Measurements from ENCODE around the gene NFATC2.

The NFATC2 gene

GRCh38 chr20:51384875-51385274 lies 157.6 kb downstream of the NFATC2 start:
- Histone ChIP-seq H3K4me1 (ENCODE audit: insufficient read depth, low read length) (peaks cover 31% of the 10 kb centered on the region), H3K36me3 (ENCODE audit: insufficient read depth, low read length) (no peaks in the 10 kb centered on the region), H3K9me3 (ENCODE audit: control insufficient read depth, insufficient read depth, low read length) (no peaks in the 10 kb centered on the region), H3K9ac (ENCODE audit: low read depth, low read length) (no peak overlapping the region)

GRCh38 chr20:51383891-51384510 lies 158.5 kb downstream of the NFATC2 start:
- no peaks in the 10 kb centered on the region for H3K9me3 ChIP-seq (ENCODE audit: control insufficient read depth, insufficient read depth, low read length)
- H3K9ac ChIP-seq (ENCODE audit: low read depth, low read length), result no peak overlapping the region
- H3K4me1 ChIP-seq (ENCODE audit: insufficient read depth, low read length), result peaks cover 22% of the 10 kb centered on the region
- H3K36me3 ChIP-seq (ENCODE audit: insufficient read depth, low read length), result no peaks in the 10 kb centered on the region

- no peaks in the 10 kb centered on the region for H3K36me3 ChIP-seq (ENCODE audit: insufficient read depth, low read length)
- no peaks in the 10 kb centered on the region for H3K9me3 ChIP-seq (ENCODE audit: control insufficient read depth, insufficient read depth, low read length)
- peaks cover 20% of the 10 kb centered on the region for H3K4me1 ChIP-seq (ENCODE audit: insufficient read depth, low read length)
- no peak overlapping the region for H3K9ac ChIP-seq (ENCODE audit: low read depth, low read length)
Observed at GRCh38 chr20:51382986-51383821, 159.3 kb downstream of the NFATC2 start.

DNA sequence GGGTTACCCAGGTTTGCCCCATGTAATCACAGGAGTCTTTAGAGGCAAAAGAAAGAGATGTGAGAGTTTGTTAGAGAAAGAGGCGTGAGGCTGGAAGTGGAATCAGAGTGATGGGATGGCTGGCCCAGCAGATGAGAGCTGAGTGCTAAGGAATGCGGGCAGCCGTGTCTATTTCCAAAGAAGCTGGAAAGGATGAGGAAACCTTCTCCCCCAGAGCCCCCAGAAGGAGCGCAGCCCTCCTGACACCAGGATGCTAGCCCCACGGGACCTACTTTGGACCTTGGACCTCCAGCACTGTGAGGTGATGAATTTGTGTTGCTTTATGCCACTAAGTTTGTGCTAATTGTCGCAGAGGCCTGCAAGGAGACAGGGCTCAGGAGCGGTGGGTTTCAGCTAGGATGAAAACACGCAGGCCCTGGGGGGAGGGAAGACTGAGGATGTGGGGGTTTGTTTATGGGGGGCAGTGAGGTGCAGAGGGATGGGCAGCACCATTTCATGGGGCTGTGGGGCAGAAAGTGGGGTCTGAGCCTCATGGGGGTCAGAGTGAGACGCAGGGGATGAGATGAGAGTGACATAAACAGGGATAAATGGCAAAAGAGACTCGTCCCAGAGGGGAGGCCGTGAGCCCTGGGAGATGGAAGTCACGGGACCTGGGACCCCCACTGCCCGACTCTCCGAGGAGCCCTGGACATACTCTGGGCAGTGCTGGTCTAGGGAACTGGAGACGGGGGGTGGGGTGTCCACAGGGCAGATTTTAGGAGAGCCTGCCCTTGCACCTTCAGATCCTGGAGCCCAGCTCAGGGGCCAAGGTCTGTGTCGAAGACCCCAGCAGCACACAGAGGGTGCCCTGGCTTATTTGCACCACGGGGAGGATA lies 160.2 kb downstream of the NFATC2 start:
- H3K36me3 ChIP-seq (ENCODE audit: insufficient read depth, low read length), result no peaks in the 10 kb centered on the region
- H3K4me1 ChIP-seq (ENCODE audit: insufficient read depth, low read length), result peaks cover 11% of the 10 kb centered on the region
- no peaks in the 10 kb centered on the region for H3K9me3 ChIP-seq (ENCODE audit: control insufficient read depth, insufficient read depth, low read length)
- H3K9ac ChIP-seq (ENCODE audit: low read depth, low read length), result no peak overlapping the region

- Histone ChIP-seq H3K4me1 (ENCODE audit: insufficient read depth, low read length) (peaks cover 3% of the 10 kb centered on the region; the same call in 1 of the 2 replicates), H3K9ac (ENCODE audit: low read depth, low read length) (no peak overlapping the region), H3K36me3 (ENCODE audit: insufficient read depth, low read length) (no peaks in the 10 kb centered on the region), H3K9me3 (ENCODE audit: control insufficient read depth, insufficient read depth, low read length) (no peaks in the 10 kb centered on the region)
Observed at GRCh38 chr20:51381557-51381956, 161.0 kb downstream of the NFATC2 start.

GRCh38 chr20:51380401-51381385 lies 161.8 kb downstream of the NFATC2 start:
- Histone ChIP-seq H3K9ac (ENCODE audit: low read depth, low read length) (no peak overlapping the region), H3K36me3 (ENCODE audit: insufficient read depth, low read length) (no peaks in the 10 kb centered on the region), H3K4me1 (ENCODE audit: insufficient read depth, low read length) (no peaks in the 10 kb centered on the region), H3K9me3 (ENCODE audit: control insufficient read depth, insufficient read depth, low read length) (no peaks in the 10 kb centered on the region)

DNA sequence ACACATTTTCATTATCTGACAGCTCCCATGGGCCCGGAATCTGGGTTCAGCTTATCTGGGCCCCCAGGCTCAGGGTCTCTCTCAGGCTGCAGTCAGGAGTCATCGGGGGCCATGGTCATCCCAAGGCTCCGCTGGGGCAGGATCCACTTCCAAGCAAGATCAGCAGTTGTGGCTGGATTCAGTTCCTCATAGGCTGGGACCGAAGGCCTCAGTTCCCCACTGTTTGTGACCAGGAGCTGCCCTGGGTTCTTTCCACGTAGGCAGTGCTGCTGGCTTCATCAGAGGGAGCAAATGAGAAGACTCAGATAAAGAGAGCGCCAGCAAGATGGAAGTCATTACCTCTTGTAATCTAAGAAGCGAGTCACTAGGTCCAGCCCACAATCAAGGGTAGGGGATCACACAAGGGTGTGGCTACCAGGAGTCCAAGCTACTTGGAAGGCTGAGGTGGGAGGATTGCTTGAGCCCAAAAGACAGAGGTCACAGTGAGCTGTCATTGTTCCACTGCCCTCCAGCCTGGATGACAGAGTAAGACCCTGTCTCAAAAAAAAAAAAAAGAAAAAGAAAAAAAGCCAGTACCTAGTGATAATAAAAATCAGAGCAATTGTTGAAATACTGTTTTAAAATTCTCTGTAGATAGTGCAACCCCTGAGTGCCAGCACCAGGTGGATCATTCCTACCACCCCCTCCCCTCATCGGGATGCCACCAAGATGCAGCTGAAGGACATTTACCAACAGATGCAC lies 162.7 kb downstream of the NFATC2 start:
- no peaks in the 10 kb centered on the region for H3K9me3 ChIP-seq (ENCODE audit: control insufficient read depth, insufficient read depth, low read length)
- H3K36me3 ChIP-seq (ENCODE audit: insufficient read depth, low read length), result no peaks in the 10 kb centered on the region
- no peaks in the 10 kb centered on the region for H3K4me1 ChIP-seq (ENCODE audit: insufficient read depth, low read length)
- no peak overlapping the region for H3K9ac ChIP-seq (ENCODE audit: low read depth, low read length)

- no peak overlapping the region for H3K9ac ChIP-seq (ENCODE audit: low read depth, low read length)
- no peaks in the 10 kb centered on the region for H3K9me3 ChIP-seq (ENCODE audit: control insufficient read depth, insufficient read depth, low read length)
- H3K4me1 ChIP-seq (ENCODE audit: insufficient read depth, low read length), result no peaks in the 10 kb centered on the region
Observed at GRCh38 chr20:51378171-51378928, 164.2 kb downstream of the NFATC2 start.

GRCh38 chr20:51377132-51377531 lies 165.4 kb downstream of the NFATC2 start:
- H3K4me1 ChIP-seq (ENCODE audit: insufficient read depth, low read length), result no peaks in the 10 kb centered on the region
- no peaks in the 10 kb centered on the region for H3K36me3 ChIP-seq (ENCODE audit: insufficient read depth, low read length)

More at GRCh38 chr20:51378171-51378928, 164.2 kb downstream of the NFATC2 start:
- no peaks in the 10 kb centered on the region for H3K36me3 ChIP-seq (ENCODE audit: insufficient read depth, low read length)

DNA sequence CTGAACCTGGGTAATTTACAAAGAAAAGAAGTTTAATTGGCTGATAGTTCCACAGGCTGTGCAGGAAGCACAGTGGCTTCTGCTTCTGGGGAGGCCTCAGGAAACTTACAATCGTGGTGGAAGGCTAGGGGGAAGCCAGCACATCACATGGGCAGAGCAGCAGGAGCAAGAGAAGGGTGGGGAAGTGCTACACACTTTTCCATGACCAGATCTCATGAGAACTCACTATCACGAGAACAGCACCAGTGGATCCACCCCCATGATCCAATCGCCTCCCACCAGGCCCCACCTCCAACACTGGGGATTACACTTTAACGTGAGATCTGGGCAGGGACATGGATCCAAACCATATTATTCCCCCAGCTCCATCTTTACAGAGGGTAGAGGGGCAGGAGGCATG lies 166.4 kb downstream of the NFATC2 start:
- no peaks in the 10 kb centered on the region for H3K36me3 ChIP-seq (ENCODE audit: insufficient read depth, low read length)
- no peaks in the 10 kb centered on the region for H3K4me1 ChIP-seq (ENCODE audit: insufficient read depth, low read length)
- no peak overlapping the region for H3K9ac ChIP-seq (ENCODE audit: low read depth, low read length)
- no peaks in the 10 kb centered on the region for H3K9me3 ChIP-seq (ENCODE audit: control insufficient read depth, insufficient read depth, low read length)

More at GRCh38 chr20:51377132-51377531, 165.4 kb downstream of the NFATC2 start:
- Histone ChIP-seq H3K9ac (ENCODE audit: low read depth, low read length) (no peak overlapping the region), H3K9me3 (ENCODE audit: control insufficient read depth, insufficient read depth, low read length) (no peaks in the 10 kb centered on the region)

GRCh38 chr20:51375561-51375960 lies 167.0 kb downstream of the NFATC2 start:
- no peaks in the 10 kb centered on the region for H3K4me1 ChIP-seq (ENCODE audit: insufficient read depth, low read length)

GRCh38 chr20:51374961-51375360 lies 167.6 kb downstream of the NFATC2 start:
- H3K36me3 ChIP-seq (ENCODE audit: insufficient read depth, low read length), result no peaks in the 10 kb centered on the region

More at GRCh38 chr20:51375561-51375960, 167.0 kb downstream of the NFATC2 start:
- H3K36me3 ChIP-seq (ENCODE audit: insufficient read depth, low read length), result no peaks in the 10 kb centered on the region
- no peaks in the 10 kb centered on the region for H3K9me3 ChIP-seq (ENCODE audit: control insufficient read depth, insufficient read depth, low read length)
- no peak overlapping the region for H3K9ac ChIP-seq (ENCODE audit: low read depth, low read length)

More at GRCh38 chr20:51374961-51375360, 167.6 kb downstream of the NFATC2 start:
- H3K9ac ChIP-seq (ENCODE audit: low read depth, low read length), result no peak overlapping the region
- no peaks in the 10 kb centered on the region for H3K9me3 ChIP-seq (ENCODE audit: control insufficient read depth, insufficient read depth, low read length)
- H3K4me1 ChIP-seq (ENCODE audit: insufficient read depth, low read length), result no peaks in the 10 kb centered on the region
